GM12874 (cell line): ENCODE data around the gene ZNF324.

Experiments used
- CTCF ChIP-seq: IDR thresholded peaks from 2 replicates; pipeline ENCODE4 v1.5.1; 2011; ENCODE audit warnings: low read depth, mild to moderate bottlenecking, control low read depth, low read length, moderate library complexity; ENCODE audit not compliant: insufficient read depth

Gene ZNF324

GRCh38 chr19:58514564-58515022 lies 47.7 kb downstream of the ZNF324 start:
- TF ChIP-seq CTCF, result no peak

- TF ChIP-seq CTCF, result no peak
Measured at GRCh38 chr19:58515259-58515658, 48.4 kb downstream of the ZNF324 start.

- TF ChIP-seq CTCF, result no peak
Measured at GRCh38 chr19:58516246-58516836, 49.5 kb downstream of the ZNF324 start.

- 0 out of 2 replicates have a peak, but pooled peaks have one; percentile 14 for TF ChIP-seq CTCF
Measured at GRCh38 chr19:58516964-58517833, 50.3 kb downstream of the ZNF324 start.

GRCh38 chr19:58518256-58519086 lies 51.6 kb downstream of the ZNF324 start:
- no peak for TF ChIP-seq CTCF

GRCh38 chr19:58519087-58519354 lies 52.1 kb downstream of the ZNF324 start:
- TF ChIP-seq CTCF, result peak; percentile 49; the same call in 1 of the 2 replicates
